HG02973 (cell line): Measurements from ENCODE around the gene G6PC1.
"Not testable (repeated sequence)": the region's sequence is repeated elsewhere in the genome, so short reads cannot be mapped to it uniquely, and the experiment has no call there.

Source experiments
- ATAC-seq: cut with Tn5 transposase; IDR thresholded peaks from one replicate; pipeline ENCODE4 v1.9.1; 2021; ENCODE audit warnings: moderate library complexity; ENCODE audit not compliant: unreplicated experiment

Gene G6PC1

GRCh38 chr17:42873932-42874695 is 26.5 kb upstream of the G6PC1 start:
- ATAC-seq = not testable (repeated sequence)

- no peak for ATAC-seq
Observed at GRCh38 chr17:42877037-42877436, 23.6 kb upstream of the G6PC1 start.

GRCh38 chr17:42878123-42878880 is 22.3 kb upstream of the G6PC1 start:
- no peak for ATAC-seq

- ATAC-seq = no peak
Observed at GRCh38 chr17:42878924-42879595, 21.5 kb upstream of the G6PC1 start.

- no peak for ATAC-seq
Observed at GRCh38 chr17:42879596-42879985, 21.0 kb upstream of the G6PC1 start.

GRCh38 chr17:42880776-42881310 is 19.8 kb upstream of the G6PC1 start:
- no peak for ATAC-seq

- ATAC-seq = not testable (repeated sequence)
Observed at GRCh38 chr17:42881706-42882105, 18.9 kb upstream of the G6PC1 start.

GRCh38 chr17:42882166-42882565 is 18.4 kb upstream of the G6PC1 start:
- no peak for ATAC-seq

GRCh38 chr17:42883802-42884558 is 16.6 kb upstream of the G6PC1 start:
- no peak for ATAC-seq

GRCh38 chr17:42885806-42886205 is 14.8 kb upstream of the G6PC1 start:
- ATAC-seq = not testable (repeated sequence)

- no peak for ATAC-seq
Observed at GRCh38 chr17:42886283-42887176, 14.1 kb upstream of the G6PC1 start.

- ATAC-seq = no peak
Observed at GRCh38 chr17:42889809-42890208, 10.8 kb upstream of the G6PC1 start.

- ATAC-seq = no peak
Observed at GRCh38 chr17:42891539-42892152, 9.0 kb upstream of the G6PC1 start.

- ATAC-seq = no peak
Observed at GRCh38 chr17:42893359-42893758, 7.2 kb upstream of the G6PC1 start.

- ATAC-seq = no peak
Observed at GRCh38 chr17:42894283-42895184, 6.1 kb upstream of the G6PC1 start.

GRCh38 chr17:42895185-42895555 is 5.4 kb upstream of the G6PC1 start:
- ATAC-seq = no peak

- no peak for ATAC-seq
Observed at GRCh38 chr17:42898147-42898811, 2.3 kb upstream of the G6PC1 start.

- not testable (repeated sequence) for ATAC-seq
Observed at GRCh38 chr17:42899981-42900380, 618 bp upstream of the G6PC1 start.
